AG09319 (cell line): ENCODE measurements around the gene ZNF598.
A peak's percentile ranks its signal among the peaks of the same experiment; 100 is the strongest.

ENCODE experiments used
- DNase-seq: peaks from one replicate; pipeline ENCODE4 v3.0.0-alpha.2; 2010; ENCODE audit warnings: low read depth; ENCODE audit errors: extremely low read depth
- TF ChIP-seq, protein P1 (sequence below): IDR thresholded peaks from 2 replicates; pipeline ENCODE4 v1.5.1; 2011; ENCODE audit warnings: low read depth, mild to moderate bottlenecking, inconsistent platforms, low read length, moderate library complexity

The ZNF598 gene

DNA sequence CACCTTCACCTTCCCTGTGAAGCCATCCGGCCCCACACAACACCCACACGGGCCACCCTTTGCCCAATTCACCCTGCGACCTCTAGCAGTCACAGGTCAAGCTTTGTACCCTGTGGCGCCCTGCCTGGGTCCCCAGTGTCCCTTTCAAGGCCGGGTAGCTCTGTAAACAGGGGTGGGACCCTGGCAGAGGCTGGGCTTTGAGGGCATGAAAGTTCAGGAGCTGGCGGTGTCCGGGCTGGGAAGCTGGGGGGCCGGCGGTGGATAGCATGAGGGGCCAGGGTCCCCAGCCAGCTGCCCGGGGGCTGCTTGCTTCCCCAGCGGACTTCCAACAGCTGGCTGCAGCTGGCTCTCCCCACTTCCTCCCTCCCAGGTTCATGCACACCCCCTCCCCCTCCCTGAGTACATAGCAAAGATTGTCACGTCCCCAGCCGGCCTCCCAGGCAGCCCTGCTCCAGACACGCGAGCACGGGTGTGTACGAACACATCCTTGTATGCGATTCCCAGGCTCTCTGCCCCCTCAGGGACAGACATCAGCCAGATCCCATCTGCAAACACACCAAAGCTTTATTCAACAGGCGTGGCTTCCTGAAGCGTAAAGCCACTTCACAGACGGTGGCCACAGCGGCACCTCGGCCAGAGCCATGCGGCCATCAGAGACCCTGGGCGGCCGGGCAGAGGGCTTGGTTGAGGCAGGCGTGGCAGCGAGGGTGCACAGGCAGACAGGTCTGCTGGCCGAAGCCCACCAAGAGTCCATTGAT lies 29.8 kb upstream of the ZNF598 start:
- TF ChIP-seq, protein P1, sequence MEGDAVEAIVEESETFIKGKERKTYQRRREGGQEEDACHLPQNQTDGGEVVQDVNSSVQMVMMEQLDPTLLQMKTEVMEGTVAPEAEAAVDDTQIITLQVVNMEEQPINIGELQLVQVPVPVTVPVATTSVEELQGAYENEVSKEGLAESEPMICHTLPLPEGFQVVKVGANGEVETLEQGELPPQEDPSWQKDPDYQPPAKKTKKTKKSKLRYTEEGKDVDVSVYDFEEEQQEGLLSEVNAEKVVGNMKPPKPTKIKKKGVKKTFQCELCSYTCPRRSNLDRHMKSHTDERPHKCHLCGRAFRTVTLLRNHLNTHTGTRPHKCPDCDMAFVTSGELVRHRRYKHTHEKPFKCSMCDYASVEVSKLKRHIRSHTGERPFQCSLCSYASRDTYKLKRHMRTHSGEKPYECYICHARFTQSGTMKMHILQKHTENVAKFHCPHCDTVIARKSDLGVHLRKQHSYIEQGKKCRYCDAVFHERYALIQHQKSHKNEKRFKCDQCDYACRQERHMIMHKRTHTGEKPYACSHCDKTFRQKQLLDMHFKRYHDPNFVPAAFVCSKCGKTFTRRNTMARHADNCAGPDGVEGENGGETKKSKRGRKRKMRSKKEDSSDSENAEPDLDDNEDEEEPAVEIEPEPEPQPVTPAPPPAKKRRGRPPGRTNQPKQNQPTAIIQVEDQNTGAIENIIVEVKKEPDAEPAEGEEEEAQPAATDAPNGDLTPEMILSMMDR: no peak
- peak; percentile 64 for DNase-seq

DNA sequence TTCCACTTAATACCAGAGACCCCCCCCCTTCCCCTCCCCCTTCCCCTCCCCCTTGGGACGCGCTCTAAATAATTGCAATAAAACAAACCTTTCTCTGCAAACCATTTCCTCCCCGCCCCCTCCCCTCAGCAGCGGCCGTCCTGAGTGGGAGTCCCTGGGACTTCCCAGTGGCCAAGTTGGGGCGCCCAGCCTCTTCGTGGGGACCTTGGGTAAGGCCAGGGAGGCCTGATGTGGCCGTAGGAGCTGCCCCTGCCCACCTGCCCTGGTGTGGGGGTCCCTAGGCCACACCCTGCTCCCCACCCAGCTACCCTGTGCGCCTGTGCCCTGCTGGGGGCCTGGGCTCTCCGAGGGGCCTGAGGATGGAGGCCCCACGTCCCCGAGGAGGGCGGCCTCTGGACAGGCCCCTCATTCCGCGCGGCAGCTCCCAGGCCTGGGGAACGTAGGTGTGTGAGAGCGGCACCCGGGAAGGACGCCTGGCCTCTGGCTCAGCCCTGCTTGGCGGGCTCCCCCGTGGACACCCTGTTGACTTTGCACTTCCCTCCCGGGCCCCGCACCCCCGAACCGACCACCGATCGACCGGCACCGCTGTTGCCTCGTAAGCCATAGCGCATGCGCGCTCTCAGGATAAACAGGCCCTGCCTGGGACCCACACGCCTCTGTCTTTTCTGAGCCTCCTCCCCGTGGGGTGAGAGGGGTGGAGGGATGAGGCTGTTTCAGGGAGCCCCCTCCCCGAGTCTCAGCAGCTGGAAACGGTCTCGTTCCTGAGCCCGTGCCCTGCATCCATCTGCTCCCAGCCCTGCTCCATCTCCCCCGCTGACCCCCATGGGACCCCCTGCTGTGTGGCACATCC lies 29.0 kb upstream of the ZNF598 start:
- TF ChIP-seq, protein P1: no peak
- DNase-seq: no peak

DNA sequence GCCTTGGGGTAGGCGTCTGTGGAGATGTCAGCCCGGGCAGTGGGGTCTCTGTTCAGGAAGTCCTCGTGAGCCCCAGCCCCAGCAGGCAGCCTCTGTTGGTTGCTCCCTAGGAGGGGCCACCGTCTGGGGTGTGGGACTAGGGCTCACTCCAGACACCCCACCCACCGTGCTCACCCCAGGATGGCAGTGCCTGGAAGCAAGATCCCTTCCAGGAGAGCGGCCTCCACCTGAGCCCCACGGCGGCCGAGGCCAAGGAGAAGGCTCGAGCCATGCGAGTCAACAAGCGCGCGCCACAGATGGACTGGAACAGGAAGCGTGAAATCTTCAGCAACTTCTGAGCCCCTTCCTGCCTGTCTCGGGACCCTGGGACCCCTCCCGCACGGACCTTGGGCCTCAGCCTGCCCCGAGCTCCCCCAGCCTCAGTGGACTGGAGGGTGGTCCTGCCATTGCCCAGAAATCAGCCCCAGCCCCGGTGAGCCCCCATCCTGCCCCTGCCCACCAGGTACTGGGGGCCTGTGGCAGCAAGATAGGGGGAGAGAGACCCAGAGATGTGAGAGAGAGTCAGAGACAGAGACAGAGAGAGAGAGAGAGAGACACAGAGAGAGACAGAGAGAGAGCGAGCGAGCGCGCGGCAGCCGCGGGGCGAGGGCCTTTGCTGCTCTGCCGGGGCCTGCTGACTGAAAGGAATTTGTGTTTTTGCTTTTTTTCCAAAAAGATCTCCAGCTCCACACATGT lies 28.2 kb upstream of the ZNF598 start:
- no peak for DNase-seq
- TF ChIP-seq, protein P1: no peak

DNA sequence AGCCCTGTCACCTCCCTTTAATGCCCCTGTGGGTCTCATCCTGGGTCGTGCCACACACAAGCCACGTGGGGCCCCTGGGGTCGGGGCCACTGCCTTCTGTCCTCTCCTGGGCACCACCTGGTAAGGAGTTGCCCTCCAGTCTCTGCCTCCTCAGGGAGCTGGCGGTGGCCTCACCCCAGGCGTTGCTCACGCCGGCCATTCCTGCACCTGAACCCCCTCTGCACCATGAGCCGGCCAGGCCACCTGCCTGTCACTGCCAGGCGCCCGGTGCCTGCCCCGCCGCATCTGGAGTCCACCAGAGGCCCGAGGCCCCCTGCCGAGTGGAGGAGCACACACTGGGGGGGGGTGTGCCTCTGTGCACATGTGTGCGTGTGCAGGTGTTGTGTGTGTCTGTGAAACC lies 27.5 kb upstream of the ZNF598 start:
- DNase-seq: no peak
- TF ChIP-seq, protein P1: no peak

DNA sequence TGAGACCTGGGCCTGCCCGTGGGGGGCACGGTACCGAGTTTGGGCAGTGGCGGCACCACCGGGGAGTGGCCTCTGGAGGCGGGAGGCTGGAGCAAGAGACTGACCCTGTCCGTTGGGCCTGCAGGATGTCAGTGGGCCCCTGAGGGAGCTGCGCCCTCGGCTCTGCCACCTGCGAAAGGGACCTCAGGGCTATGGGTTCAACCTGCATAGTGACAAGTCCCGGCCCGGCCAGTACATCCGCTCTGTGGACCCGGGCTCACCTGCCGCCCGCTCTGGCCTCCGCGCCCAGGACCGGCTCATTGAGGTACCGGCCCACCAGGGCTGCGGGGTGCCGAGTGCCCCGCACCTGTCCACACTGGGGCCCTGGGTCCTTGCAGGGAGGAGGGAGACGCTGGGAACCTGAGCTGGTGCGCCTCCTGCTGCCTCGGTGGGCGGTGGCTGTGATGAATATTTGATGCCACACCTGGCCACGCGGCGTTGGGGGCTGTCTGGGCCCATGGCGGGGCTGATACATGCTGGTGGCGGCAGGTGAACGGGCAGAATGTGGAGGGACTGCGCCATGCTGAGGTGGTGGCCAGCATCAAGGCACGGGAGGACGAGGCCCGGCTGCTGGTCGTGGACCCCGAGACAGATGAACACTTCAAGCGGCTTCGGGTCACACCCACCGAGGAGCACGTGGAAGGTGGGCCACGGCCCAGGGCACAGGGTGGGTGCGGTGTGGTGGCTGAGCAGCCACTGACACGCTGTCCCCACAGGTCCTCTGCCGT lies 26.8 kb upstream of the ZNF598 start:
- TF ChIP-seq, protein P1: no peak
- no peak for DNase-seq

DNA sequence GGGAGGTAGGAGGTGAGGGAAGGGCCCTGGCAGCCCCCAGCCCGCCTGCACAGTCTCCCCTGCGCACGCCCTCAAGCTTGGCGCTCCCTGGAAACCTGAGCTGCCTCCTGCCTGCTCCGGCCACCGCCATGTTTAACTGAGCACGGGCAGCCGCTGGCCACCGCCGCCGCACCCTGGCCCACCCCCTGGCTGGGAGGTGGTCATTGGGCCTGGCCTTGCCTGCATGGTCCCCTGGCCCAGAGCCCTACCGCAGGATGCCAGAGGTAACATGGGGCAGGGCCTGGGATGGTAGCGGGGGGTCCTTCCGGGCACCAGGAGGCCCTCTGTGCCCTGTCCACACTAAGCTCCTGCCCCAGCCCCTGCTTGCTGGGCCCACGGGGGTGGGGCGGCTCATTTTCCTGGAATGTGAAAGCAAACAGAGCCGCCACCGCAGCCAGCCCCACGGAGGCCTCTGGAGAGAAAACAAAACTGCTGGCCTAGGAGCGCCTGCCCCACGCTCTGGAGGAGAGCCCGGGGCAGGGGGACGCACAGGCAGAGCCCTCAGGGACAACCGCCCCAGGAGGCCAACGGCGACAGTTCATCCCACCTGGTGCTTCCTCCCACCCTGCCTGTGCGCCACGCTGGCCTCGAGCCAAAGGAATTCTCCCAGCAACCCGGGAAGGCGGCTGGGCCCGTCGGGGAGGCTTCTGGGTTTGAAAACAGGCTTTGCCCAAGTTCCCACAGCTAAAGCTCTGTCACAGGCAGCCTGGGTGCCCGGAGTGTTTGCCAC lies 26.0 kb upstream of the ZNF598 start:
- TF ChIP-seq, protein P1: no peak
- DNase-seq: peak; percentile 60
